GM19468 (cell line): ENCODE measurements around the gene NOXO1.
"Not testable (repeated sequence)": the region's sequence is repeated elsewhere in the genome, so short reads cannot be mapped to it uniquely, and the experiment has no call there.

Experiments
- ATAC-seq: cut with Tn5 transposase; IDR thresholded peaks from one replicate; pipeline ENCODE4 v1.9.1; 2021; ENCODE audit warnings: mild to moderate bottlenecking, moderate library complexity, moderate number of reproducible peaks; ENCODE audit not compliant: unreplicated experiment; ENCODE audit errors: extremely low read depth

The NOXO1 gene

GRCh38 chr16:1945559-1946391 lies 35.5 kb downstream of the NOXO1 start:
- no peak for ATAC-seq

GRCh38 chr16:1944612-1945199 lies 36.6 kb downstream of the NOXO1 start:
- ATAC-seq: no peak

GRCh38 chr16:1942810-1943726 lies 38.2 kb downstream of the NOXO1 start, which contains the start of gene MSRB1:
TSS of gene MSRB1 (minus strand) at chr16:1943199. CDS start at chr16:1943156, 43 bp downstream.
- peak; percentile 90 for ATAC-seq

- ATAC-seq: no peak
Measured at GRCh38 chr16:1942047-1942809, 39.0 kb downstream of the NOXO1 start.

GRCh38 chr16:1941162-1942046 lies 39.9 kb downstream of the NOXO1 start:
- ATAC-seq: no peak

- ATAC-seq: no peak
Measured at GRCh38 chr16:1940273-1941161, 40.8 kb downstream of the NOXO1 start.

GRCh38 chr16:1939833-1940232 lies 41.4 kb downstream of the NOXO1 start:
- not testable (repeated sequence) for ATAC-seq

GRCh38 chr16:1938910-1939309 lies 42.4 kb downstream of the NOXO1 start:
- ATAC-seq: no peak

GRCh38 chr16:1938316-1938715 lies 43.0 kb downstream of the NOXO1 start:
- ATAC-seq: no peak

- ATAC-seq: no peak
Measured at GRCh38 chr16:1936945-1937479, 44.3 kb downstream of the NOXO1 start.

GRCh38 chr16:1933097-1933661 lies 48.1 kb downstream of the NOXO1 start:
- ATAC-seq: no peak

GRCh38 chr16:1932050-1933028 lies 48.9 kb downstream of the NOXO1 start:
- ATAC-seq: no peak

GRCh38 chr16:1930338-1930720 lies 50.9 kb downstream of the NOXO1 start:
- no peak for ATAC-seq

GRCh38 chr16:1929578-1930337 lies 51.5 kb downstream of the NOXO1 start:
- ATAC-seq: peak; percentile 62

- ATAC-seq: no peak
Measured at GRCh38 chr16:1929105-1929504, 52.2 kb downstream of the NOXO1 start.
